Mucosa of stomach (tissue), 1 donor: ENCODE measurements around the gene GNG14.
"Not testable (repeated sequence)": the region's sequence is repeated elsewhere in the genome, so short reads cannot be mapped to it uniquely, and the experiment has no call there.

Source experiments
- H3K27me3 ChIP-seq: one replicate; pipeline ENCODE4 v1.7.0; 2013; ENCODE audit warnings: mild to moderate bottlenecking, low read length; ENCODE audit not compliant: control insufficient read depth, insufficient read depth
- H3K36me3 ChIP-seq: one replicate; pipeline ENCODE4 v1.7.0; 2013; ENCODE audit warnings: low read length; ENCODE audit not compliant: control insufficient read depth, insufficient read depth
- H3K4me1 ChIP-seq: one replicate; pipeline ENCODE4 v1.7.0; 2013; ENCODE audit warnings: mild to moderate bottlenecking, low read length; ENCODE audit not compliant: control insufficient read depth, insufficient read depth
- H3K4me3 ChIP-seq: one replicate; pipeline ENCODE4 v1.7.0; 2013; ENCODE audit warnings: low read length
- H3K9ac ChIP-seq: one replicate; pipeline ENCODE4 v1.7.0; 2013; ENCODE audit warnings: mild to moderate bottlenecking, low read length, moderate library complexity
- H3K9me3 ChIP-seq: one replicate; pipeline ENCODE4 v1.7.0; 2013; ENCODE audit warnings: mild to moderate bottlenecking, low read length, moderate library complexity; ENCODE audit not compliant: control insufficient read depth
- donor health status: Pancreatic carcinoma.

Gene GNG14

GRCh38 chr19:12669270-12670158 lies 18.3 kb upstream of the GNG14 start:
- peak overlapping the region; percentile 87 for H3K9ac ChIP-seq
- no peaks in the 10 kb centered on the region for H3K36me3 ChIP-seq
- peaks cover 40% of the 10 kb centered on the region for H3K4me1 ChIP-seq
- peak overlapping the region; percentile 94 for H3K4me3 ChIP-seq
- H3K9me3 ChIP-seq = no peaks in the 10 kb centered on the region
- no peaks in the 10 kb centered on the region for H3K27me3 ChIP-seq

- H3K9me3 ChIP-seq = no peaks in the 10 kb centered on the region
- peak overlapping the region; percentile 87 for H3K9ac ChIP-seq
- H3K4me1 ChIP-seq = peaks cover 37% of the 10 kb centered on the region
- peak overlapping the region; percentile 94 for H3K4me3 ChIP-seq
- H3K27me3 ChIP-seq = no peaks in the 10 kb centered on the region
- no peaks in the 10 kb centered on the region for H3K36me3 ChIP-seq
Observed at GRCh38 chr19:12670159-12670928, 17.5 kb upstream of the GNG14 start.

GRCh38 chr19:12672744-12673143 lies 15.1 kb upstream of the GNG14 start:
- Histone ChIP-seq H3K4me3 (no peak overlapping the region), H3K9ac (no peak overlapping the region), H3K27me3 (no peaks in the 10 kb centered on the region), H3K9me3 (no peaks in the 10 kb centered on the region), H3K4me1 (peaks cover 21% of the 10 kb centered on the region), H3K36me3 (peaks cover 16% of the 10 kb centered on the region)

DNA sequence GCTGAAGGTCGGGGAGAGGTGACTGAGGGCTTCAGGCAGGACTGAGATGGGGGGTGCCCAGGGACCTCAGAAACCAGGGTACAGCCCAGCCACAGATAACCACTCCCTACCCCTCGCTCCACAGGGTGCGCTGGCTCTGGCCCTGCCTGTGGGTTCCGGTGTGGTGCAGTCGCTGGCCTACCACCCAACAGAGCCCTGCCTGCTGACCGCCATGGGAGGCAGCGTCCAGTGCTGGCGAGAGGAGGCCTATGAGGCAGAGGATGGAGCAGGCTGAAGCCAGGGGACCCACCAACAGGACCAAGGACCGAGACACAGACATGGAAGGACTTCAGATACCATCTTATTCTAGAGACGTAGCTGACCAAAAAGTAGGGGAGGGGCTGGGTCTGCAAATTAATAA lies 12.4 kb upstream of the GNG14 start:
- H3K4me3 ChIP-seq = no peak overlapping the region
- peaks cover 16% of the 10 kb centered on the region for H3K36me3 ChIP-seq
- H3K9ac ChIP-seq = no peak overlapping the region
- no peaks in the 10 kb centered on the region for H3K9me3 ChIP-seq
- no peaks in the 10 kb centered on the region for H3K27me3 ChIP-seq
- peaks cover 4% of the 10 kb centered on the region for H3K4me1 ChIP-seq

DNA sequence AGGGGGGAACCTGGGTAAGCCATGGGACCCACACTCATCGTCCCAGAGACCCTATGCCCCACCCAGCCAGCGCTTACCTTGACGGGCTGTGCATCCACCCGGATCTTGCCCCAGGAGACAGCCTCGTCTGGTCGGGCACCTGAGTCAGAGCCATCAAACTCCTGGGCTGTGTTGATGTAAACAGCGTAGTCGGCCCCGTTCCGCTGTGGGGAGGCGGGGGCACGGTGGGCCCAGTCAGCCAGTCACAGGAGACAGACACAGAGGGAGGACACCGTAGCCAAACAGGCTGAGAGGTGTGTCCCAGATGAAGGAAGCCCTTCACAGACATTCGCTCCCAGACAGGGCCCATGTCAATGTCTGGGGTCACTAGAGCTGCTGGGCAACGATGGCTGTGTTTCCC lies 11.9 kb upstream of the GNG14 start:
- no peaks in the 10 kb centered on the region for H3K4me1 ChIP-seq
- H3K27me3 ChIP-seq = no peaks in the 10 kb centered on the region
- no peak overlapping the region for H3K9ac ChIP-seq
- no peaks in the 10 kb centered on the region for H3K9me3 ChIP-seq
- H3K36me3 ChIP-seq = peaks cover 16% of the 10 kb centered on the region
- H3K4me3 ChIP-seq = no peak overlapping the region

GRCh38 chr19:12676384-12676792 lies 11.4 kb upstream of the GNG14 start:
- peaks cover 16% of the 10 kb centered on the region for H3K36me3 ChIP-seq
- H3K9ac ChIP-seq = no peak overlapping the region

GRCh38 chr19:12676928-12677327 lies 10.9 kb upstream of the GNG14 start:
- H3K4me1 ChIP-seq = no peaks in the 10 kb centered on the region
- no peaks in the 10 kb centered on the region for H3K27me3 ChIP-seq
- H3K36me3 ChIP-seq = peaks cover 16% of the 10 kb centered on the region
- H3K4me3 ChIP-seq = no peak overlapping the region
- H3K9me3 ChIP-seq = no peaks in the 10 kb centered on the region
- H3K9ac ChIP-seq = no peak overlapping the region

More at GRCh38 chr19:12676384-12676792, 11.4 kb upstream of the GNG14 start:
- Histone ChIP-seq H3K4me1 (no peaks in the 10 kb centered on the region), H3K9me3 (no peaks in the 10 kb centered on the region), H3K27me3 (no peaks in the 10 kb centered on the region), H3K4me3 (no peak overlapping the region)

- peaks cover 16% of the 10 kb centered on the region for H3K36me3 ChIP-seq
- H3K4me3 ChIP-seq, H3K4me1 ChIP-seq, H3K27me3 ChIP-seq, H3K9ac ChIP-seq, H3K9me3 ChIP-seq: not testable (repeated sequence)
Observed at GRCh38 chr19:12678039-12678438, 9.8 kb upstream of the GNG14 start.

- Histone ChIP-seq H3K36me3 (peaks cover 16% of the 10 kb centered on the region), H3K9ac (no peak overlapping the region), H3K4me3 (no peak overlapping the region), H3K4me1 (no peaks in the 10 kb centered on the region), H3K27me3 (no peaks in the 10 kb centered on the region), H3K9me3 (no peaks in the 10 kb centered on the region)
Observed at GRCh38 chr19:12680034-12680433, 7.8 kb upstream of the GNG14 start.

- peaks cover 10% of the 10 kb centered on the region for H3K36me3 ChIP-seq
- no peaks in the 10 kb centered on the region for H3K9me3 ChIP-seq
- peak within 1 kb of the TSS; percentile 91 for H3K9ac ChIP-seq
- no peaks in the 10 kb centered on the region for H3K4me1 ChIP-seq
- H3K27me3 ChIP-seq = no peaks in the 10 kb centered on the region
- H3K4me3 ChIP-seq = peak within 1 kb of the TSS; percentile 99
Observed at GRCh38 chr19:12681074-12681987, 6.5 kb upstream of the GNG14 start, which contains the start of gene DHPS. DHPS (minus strand) TSS chr19:12681880; CDS start chr19:12681766, 114 bp downstream.

- Histone ChIP-seq H3K36me3 (no peaks in the 10 kb centered on the region), H3K9ac (no peak overlapping the region)
Observed at GRCh38 chr19:12685831-12686230, 2.0 kb upstream of the GNG14 start.

More at GRCh38 chr19:12685831-12686230, 2.0 kb upstream of the GNG14 start:
- H3K4me3 ChIP-seq = no peak overlapping the region
- no peaks in the 10 kb centered on the region for H3K4me1 ChIP-seq
- H3K9me3 ChIP-seq = no peaks in the 10 kb centered on the region
- H3K27me3 ChIP-seq = no peaks in the 10 kb centered on the region
